Gastrocnemius medialis (tissue), 4 donors: ENCODE data around the gene MTIF3.

ENCODE experiments used
- POLR2A ChIP-seq, 2 donors: fragments of 450-650 bp; IDR thresholded peaks; one replicate each; pipeline ENCODE4 v1.6.1; 2017; ENCODE audit warnings: antibody characterized with exemption in 2 of 2, mild to moderate bottlenecking in 2 of 2, moderate library complexity in 2 of 2
- TF ChIP-seq, protein P1 (sequence below), 5 experiments: fragments of 450-650 bp in 3 of 5; fragments of 200-600 bp in 2 of 5; sonication (generic) in 2 of 5; IDR thresholded peaks in 4 of 5; conservative IDR thresholded peaks in 1 of 5; 1 replicate in 4 of 5; 2 replicates in 1 of 5; pipeline ENCODE4 v1.5.1; 2016 to 2019; ENCODE audit warnings: antibody characterized with exemption in 5 of 5, mild to moderate bottlenecking in 3 of 5, moderate library complexity in 3 of 5

DNA sequence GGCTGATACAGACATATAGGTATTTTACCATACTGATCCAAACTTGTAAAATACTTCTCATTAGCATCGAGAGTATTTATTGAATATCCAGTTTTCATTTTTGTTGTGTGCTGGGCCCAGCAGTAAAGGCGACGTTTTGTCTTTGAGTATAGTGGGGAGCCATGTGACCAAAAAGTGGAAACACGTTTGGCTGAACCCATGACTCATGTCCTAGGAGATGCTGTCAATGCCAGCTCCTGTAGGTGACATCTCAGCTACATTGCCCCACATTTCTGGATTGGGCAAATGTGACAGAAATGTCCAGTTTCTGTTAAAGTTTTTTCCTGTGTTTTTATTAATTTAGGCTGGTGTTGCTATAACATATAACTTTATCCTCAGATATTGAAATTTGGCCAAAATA, 52.0 kb downstream of the MTIF3 start:
- TF ChIP-seq, protein P1, sequence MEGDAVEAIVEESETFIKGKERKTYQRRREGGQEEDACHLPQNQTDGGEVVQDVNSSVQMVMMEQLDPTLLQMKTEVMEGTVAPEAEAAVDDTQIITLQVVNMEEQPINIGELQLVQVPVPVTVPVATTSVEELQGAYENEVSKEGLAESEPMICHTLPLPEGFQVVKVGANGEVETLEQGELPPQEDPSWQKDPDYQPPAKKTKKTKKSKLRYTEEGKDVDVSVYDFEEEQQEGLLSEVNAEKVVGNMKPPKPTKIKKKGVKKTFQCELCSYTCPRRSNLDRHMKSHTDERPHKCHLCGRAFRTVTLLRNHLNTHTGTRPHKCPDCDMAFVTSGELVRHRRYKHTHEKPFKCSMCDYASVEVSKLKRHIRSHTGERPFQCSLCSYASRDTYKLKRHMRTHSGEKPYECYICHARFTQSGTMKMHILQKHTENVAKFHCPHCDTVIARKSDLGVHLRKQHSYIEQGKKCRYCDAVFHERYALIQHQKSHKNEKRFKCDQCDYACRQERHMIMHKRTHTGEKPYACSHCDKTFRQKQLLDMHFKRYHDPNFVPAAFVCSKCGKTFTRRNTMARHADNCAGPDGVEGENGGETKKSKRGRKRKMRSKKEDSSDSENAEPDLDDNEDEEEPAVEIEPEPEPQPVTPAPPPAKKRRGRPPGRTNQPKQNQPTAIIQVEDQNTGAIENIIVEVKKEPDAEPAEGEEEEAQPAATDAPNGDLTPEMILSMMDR (IDR thresholded peaks at IDR 0.05 in 4 of 5, conservative IDR thresholded peaks at IDR 0.05 in 1 of 5), result no peak
- TF ChIP-seq POLR2A (IDR thresholded peaks at IDR 0.05), result no peak
